HepG2 (cell line): Measurements from ENCODE around the gene KLF13. TPM values are rescaled to one million over a fixed set of nuclear protein-coding genes. Genes with fewer than 3 reads are reported as not detected.

Experiments
- ATAC-seq: fragments of 200-7000 bp; cut with Tn5 transposase; 3 replicates; pipeline ENCODE4 v1.9.1; 2020; ENCODE audit warnings: mild to moderate bottlenecking, moderate library complexity
- BruUV-seq: library from RNA; stranded (reverse); fragments of 400-500 nt; replicated peaks from 2 replicates; lab custom pipeline; 2021; lab: Mats Ljungman, UMichigan
- CTCF ChIA-PET: fragments of 300-600 bp; formaldehyde crosslinking; extraction: SDS; loops from one replicate; lab custom pipeline; 2021; ENCODE audit warnings: low total read pairs, inconsistent platforms, low intra/inter-chr PET ratio; lab: Yijun Ruan, JAX
- POLR2A ChIA-PET: fragments of 350-600 bp; sonication (Branson Sonifier 250); formaldehyde crosslinking; loops from one replicate; lab custom pipeline; 2020; ENCODE audit warnings: antibody characterized with exemption, inconsistent platforms; lab: Yijun Ruan, JAX
- DNase-seq: peaks from one replicate; pipeline ENCODE4 v3.0.0-alpha.2; 2015; ENCODE audit warnings: low spot score
- FAIRE-seq: peaks from 3 replicates; lab custom pipeline; 2011; peaks lifted over from hg19 to GRCh38; lab: Jason Lieb, UNC
- H2AFZ ChIP-seq: one replicate; pipeline ENCODE4 v1.6.1; 2011; ENCODE audit warnings: low read length, inconsistent platforms
- H3K27ac ChIP-seq: fragments of 300-600 bp; 3 replicates; pipeline ENCODE4 v1.8.0; 2011; ENCODE audit warnings: mixed run types, mild to moderate bottlenecking, mixed read lengths, low read length, inconsistent platforms; ENCODE audit not compliant: insufficient read depth; ENCODE audit errors: extremely low read length
- H3K27me3 ChIP-seq, 2 experiments: fragments of 200-600 bp in 1 of 2; 2 replicates in 1 of 2; 3 replicates in 1 of 2; pipeline versions ENCODE4 v1.6.0 to v1.8.0; 2011; ENCODE audit warnings: low read length in 2 of 2, mild to moderate bottlenecking in 2 of 2, moderate library complexity in 2 of 2, inconsistent platforms in 1 of 2; ENCODE audit not compliant: insufficient read depth in 2 of 2, control insufficient read depth in 1 of 2
- H3K36me3 ChIP-seq, 2 experiments: fragments of 200-600 bp in 1 of 2; replicated peaks in 1 of 2; 2 replicates in 1 of 2; 3 replicates in 1 of 2; pipeline versions ENCODE4 v1.5.1 to v1.8.0; 2011; ENCODE audit warnings: low read length in 2 of 2, inconsistent platforms in 1 of 2; ENCODE audit not compliant: insufficient read depth in 2 of 2, control insufficient read depth in 1 of 2
- H3K4me1 ChIP-seq: 2 replicates; pipeline ENCODE4 v1.5.1; 2012; ENCODE audit warnings: low read length, inconsistent platforms; ENCODE audit not compliant: insufficient read depth
- H3K4me2 ChIP-seq: 2 replicates; pipeline ENCODE4 v1.6.0; 2011; ENCODE audit warnings: low read depth, low read length, inconsistent platforms
- H3K4me3 ChIP-seq, 3 experiments: fragments of 200-600 bp in 1 of 3; sonication (generic), shearing (Covaris generic) in 1 of 3; replicated peaks in 1 of 3; 2 replicates each; pipeline ENCODE4 v1.5.1; 2011 to 2016; ENCODE audit warnings: low read length in 3 of 3, inconsistent platforms in 2 of 3, low read depth in 2 of 3, mild to moderate bottlenecking in 2 of 3, control low read depth in 1 of 3, mixed read lengths in 1 of 3; ENCODE audit not compliant: insufficient read depth in 1 of 3
- H3K79me2 ChIP-seq: one replicate; pipeline ENCODE4 v1.6.1; 2011; ENCODE audit warnings: low read length, inconsistent platforms; ENCODE audit not compliant: insufficient read depth
- H3K9ac ChIP-seq: 2 replicates; pipeline ENCODE4 v1.6.0; 2011; ENCODE audit warnings: mild to moderate bottlenecking, low read depth, low read length, inconsistent platforms; ENCODE audit not compliant: insufficient read depth
- H3K9me3 ChIP-seq: 2 replicates; pipeline ENCODE4 v1.5.1; 2012; ENCODE audit warnings: mild to moderate bottlenecking, low read length
- H4K20me1 ChIP-seq: 2 replicates; pipeline ENCODE4 v1.6.0; 2011; ENCODE audit warnings: inconsistent platforms, mild to moderate bottlenecking, low read length, moderate library complexity; ENCODE audit not compliant: insufficient read depth
- ATF7 ChIP-seq, 2 experiments: fragments of 450-650 bp in 1 of 2; sonication (generic) in 1 of 2; formaldehyde crosslinking in 1 of 2; IDR thresholded peaks; 2 replicates each; pipeline versions ENCODE4 v1.4.0 to v1.6.1; 2016 to 2020; ENCODE audit warnings: antibody characterized with exemption in 1 of 2, mild to moderate bottlenecking in 1 of 2, missing genetic modification reagents in 1 of 2
- CEBPG ChIP-seq: IDR thresholded peaks from 2 replicates; pipeline ENCODE4 v1.6.1; 2016
- FOXK1 ChIP-seq: sonication (generic); formaldehyde crosslinking; IDR thresholded peaks from 2 replicates; pipeline ENCODE4 v1.4.0; 2020; ENCODE audit warnings: low read depth, missing genetic modification reagents, borderline replicate concordance
- FOXO4 ChIP-seq: sonication (generic); formaldehyde crosslinking; conservative IDR thresholded peaks from 2 replicates; pipeline ENCODE4 v1.8.1; 2023; ENCODE audit warnings: missing genetic modification reagents
- HOXA9 ChIP-seq: sonication (generic); formaldehyde crosslinking; IDR thresholded peaks from 2 replicates; pipeline ENCODE4 v1.8.1; 2022; ENCODE audit warnings: missing genetic modification reagents, mild to moderate bottlenecking, moderate library complexity, borderline replicate concordance
- RBFOX2 ChIP-seq: fragments of 200-400 bp; formaldehyde crosslinking; IDR thresholded peaks from 2 replicates; pipeline ENCODE4 v1.6.1; 2017; ENCODE audit warnings: low read depth, mild to moderate bottlenecking, low read length
- RFX1 ChIP-seq: fragments of 450-650 bp; IDR thresholded peaks from 2 replicates; pipeline ENCODE4 v1.6.1; 2017
- SAP130 ChIP-seq: IDR thresholded peaks from 2 replicates; pipeline ENCODE4 v1.6.1; 2016; ENCODE audit warnings: low read depth
- ZEB1 ChIP-seq: IDR thresholded peaks from 2 replicates; pipeline ENCODE4 v1.6.1; 2012; ENCODE audit warnings: mild to moderate bottlenecking, low read depth, inconsistent platforms; ENCODE audit not compliant: insufficient replicate concordance
- ZNF225 ChIP-seq: sonication (generic); formaldehyde crosslinking; IDR thresholded peaks from 2 replicates; pipeline ENCODE4 v1.4.0; 2020; ENCODE audit warnings: mild to moderate bottlenecking, missing genetic modification reagents
- ZNF24 ChIP-seq: fragments of 450-650 bp; IDR thresholded peaks from 2 replicates; pipeline ENCODE4 v1.6.1; 2017; ENCODE audit warnings: antibody characterized with exemption, mild to moderate bottlenecking
- ZNF770 ChIP-seq: sonication (generic); formaldehyde crosslinking; IDR thresholded peaks from 2 replicates; pipeline ENCODE4 v1.5.0; 2020; ENCODE audit warnings: mild to moderate bottlenecking, missing genetic modification reagents
- WGBS: methylation state at CpG from one replicate; pipeline ENCODE4 v1.1.6; 2017; ENCODE audit warnings: low lambda C conversion rate; 5-methylcytosine and 5-hydroxymethylcytosine counted together
- in situ Hi-C: cut with HindIII; loops from 2 replicates; pipeline ENCODE4 v1.10.0; 2017; ENCODE audit warnings: low pct_unique_long_range_greater_than_20kb; ENCODE audit not compliant: extremely low pct_ligation_motif_present
- intact Hi-C: fragments of 100-400 bp; cut with micrococcal nuclease; formaldehyde crosslinking; loops from one replicate; pipeline ENCODE4 v1.10.0; 2022; ENCODE audit not compliant: unreplicated experiment
- polyA plus RNA-seq, 8 experiments: library from polyadenylated mRNA; depleted of rRNA in 3 of 8; stranded (reverse) in 7 of 8; unstranded in 1 of 8; fragments of >200 nt; fragmentation: Illumina TruSeq in 4 of 8; extraction: Trizol in 4 of 8; gene quantifications; 2 replicates each; pipeline versions ENCODE4 v1.2.1 to v1.2.3, GENCODE V29; 2011 to 2016; ENCODE audit warnings: low read depth in 4 of 8, missing spikeins in 1 of 8, mixed read lengths in 1 of 8; ENCODE audit not compliant: insufficient read depth in 1 of 8
- total RNA-seq, 5 experiments: library from RNA; depleted of rRNA; stranded (reverse); fragments of >200 nt; fragmentation: Illumina TruSeq; extraction: Trizol; gene quantifications; 2 replicates each; pipeline ENCODE4 v1.2.3, GENCODE V29; 2016; ENCODE audit warnings: low read depth in 1 of 5

KLF13 gene
- total and polyA plus RNA-seq, 2 of the 13 experiments (the other 11 are each of a cell fraction or from before 2014, with no cell fraction given): 16.8 to 25.1 TPM

- CTCF ChIA-PET: no interaction called here
- Histone ChIP-seq H3K4me2 (peak overlapping the region; percentile 84), H3K9ac (no peak overlapping the region), H3K27ac (no peak overlapping the region), H3K36me3 (no peaks in the 10 kb centered on the region), H3K79me2 (no peaks in the 10 kb centered on the region), H3K4me3 (no peak overlapping the region), H3K27me3 (no peaks in the 10 kb centered on the region), H2AFZ (no peak overlapping the region), H3K4me1 (peaks cover 73% of the 10 kb centered on the region), H4K20me1 (no peaks in the 10 kb centered on the region), H3K9me3 (no peaks in the 10 kb centered on the region)
- in situ Hi-C loops (no loop called here), intact Hi-C loops (loop anchor here (1.0 kb wide), 1 partner anchor 35 kb away; no protein-coding TSS in a partner anchor)
- DNase-seq (no peak), ATAC-seq (peak; percentile 14; the same call in 2 of the 3 replicates), FAIRE-seq (no peak)
- BruUV-seq: no TSS peak
- POLR2A ChIA-PET: interaction anchor here (1.2 to 2.4 kb wide), 3 partner anchors 8 to 40 kb away, joined by 3 to 10 read pairs (median 3); no protein-coding TSS in a partner anchor
- TF ChIP-seq ZNF770 (no peak), RFX1 (peak; percentile 41; the same call in 1 of the 2 replicates), RBFOX2 (no peak)
- 69% methylated on average over 10 of the region's 12 CpGs for WGBS
Measured at GRCh38 chr15:31304751-31305365, 21.8 kb upstream of the KLF13 start.

- no peak overlapping the region for H2AFZ ChIP-seq
- peaks cover 67% of the 10 kb centered on the region for H3K4me1 ChIP-seq
- H4K20me1 ChIP-seq: no peaks in the 10 kb centered on the region
- H3K36me3 ChIP-seq: no peaks in the 10 kb centered on the region
- H3K27ac ChIP-seq: no peak overlapping the region
- no TSS peak for BruUV-seq
- no peak for TF ChIP-seq SAP130 (CRISPR knock-in tag)
- TF ChIP-seq ATF7 (IDR thresholded peaks at IDR 0.05): no peak
- no peak for TF ChIP-seq ATF7 (CRISPR knock-in tag; IDR thresholded peaks at IDR 0.05)
- no peak for TF ChIP-seq FOXK1 (CRISPR knock-in tag)
- no peak for TF ChIP-seq ZNF225 (CRISPR knock-in tag)
- TF ChIP-seq HOXA9 (CRISPR knock-in tag): no peak
- TF ChIP-seq ZEB1: no peak
- no peak for TF ChIP-seq FOXO4 (CRISPR knock-in tag)
- TF ChIP-seq ZNF24: no peak
- no peak for TF ChIP-seq CEBPG (CRISPR knock-in tag)
- ChIA-PET POLR2A (interaction anchor here (1.2 to 1.3 kb wide), 2 partner anchors 9 to 24 kb away, joined by 3 read pairs; no protein-coding TSS in a partner anchor), CTCF (no interaction called here)
- DNase-seq (no peak), ATAC-seq (no peak), FAIRE-seq (no peak)
- 45% methylated on average over 2 of the region's 2 CpGs for WGBS
- in situ Hi-C loops: no loop called here
- intact Hi-C loops: loop anchor here (1.0 kb wide), 1 partner anchor 35 kb away; no protein-coding TSS in a partner anchor
- H3K4me3 ChIP-seq: no peak overlapping the region
- no peak overlapping the region for H3K9ac ChIP-seq
- H3K27me3 ChIP-seq: no peaks in the 10 kb centered on the region
- no peaks in the 10 kb centered on the region for H3K79me2 ChIP-seq
- no peak overlapping the region for H3K4me2 ChIP-seq
- H3K9me3 ChIP-seq: no peaks in the 10 kb centered on the region
Measured at GRCh38 chr15:31305375-31305774, 21.3 kb upstream of the KLF13 start.
